ENCODE measurements around the gene GRK4.
"Not testable (repeated sequence)": the region's sequence is repeated elsewhere in the genome, so short reads cannot be mapped to it uniquely, and the experiment has no call there.

GRK4 gene

GRCh38 chr4:2963175-2963965, at the start of gene GRK4, which contains the start of gene NOP14:
Gene GRK4 (plus strand): TSS chr4:2963571. CDS start chr4:2964071, 500 bp downstream.
Gene NOP14 (minus strand): TSS chr4:2963406. CDS start chr4:2963319, 87 bp downstream.
- peak; percentile 96 to 97 for DNase-seq (ENCODE audit: low read depth in 2 of 2)

GRCh38 chr4:2914256-2915126, 48.9 kb upstream of the GRK4 start:
- DNase-seq (ENCODE audit: low read depth in 2 of 2), result no peak

GRCh38 chr4:2915789-2916188, 47.6 kb upstream of the GRK4 start:
- DNase-seq (ENCODE audit: low read depth in 2 of 2), result no peak

- DNase-seq (ENCODE audit: low read depth in 2 of 2), result not testable (repeated sequence)
These were observed 46.7 kb upstream of the GRK4 start for GRCh38 chr4:2916696-2917095.

GRCh38 chr4:2918300-2918699, 45.1 kb upstream of the GRK4 start:
- DNase-seq (ENCODE audit: low read depth in 2 of 2), result not testable (repeated sequence)

GRCh38 chr4:2918714-2919113, 44.7 kb upstream of the GRK4 start:
- not testable (repeated sequence) for DNase-seq (ENCODE audit: low read depth in 2 of 2)

GRCh38 chr4:2922453-2923101, 40.8 kb upstream of the GRK4 start:
- not testable (repeated sequence) for DNase-seq (ENCODE audit: low read depth in 2 of 2)

GRCh38 chr4:2923141-2923551, 40.2 kb upstream of the GRK4 start:
- no peak for DNase-seq (ENCODE audit: low read depth in 2 of 2)

- no peak for DNase-seq (ENCODE audit: low read depth in 2 of 2)
These were observed 39.6 kb upstream of the GRK4 start for GRCh38 chr4:2923668-2924173.

GRCh38 chr4:2924286-2924685, 39.1 kb upstream of the GRK4 start:
- DNase-seq (ENCODE audit: low read depth in 2 of 2), result no peak

GRCh38 chr4:2924765-2925301, 38.5 kb upstream of the GRK4 start:
- DNase-seq (ENCODE audit: low read depth in 2 of 2), result no peak

- no peak for DNase-seq (ENCODE audit: low read depth in 2 of 2)
These were observed 37.9 kb upstream of the GRK4 start for GRCh38 chr4:2925496-2925895.

GRCh38 chr4:2925931-2926860, 37.2 kb upstream of the GRK4 start:
- DNase-seq (ENCODE audit: low read depth in 2 of 2), result no peak

- no peak for DNase-seq (ENCODE audit: low read depth in 2 of 2)
These were observed 36.2 kb upstream of the GRK4 start for GRCh38 chr4:2927016-2927695.

GRCh38 chr4:2927696-2928075, 35.7 kb upstream of the GRK4 start:
- DNase-seq (ENCODE audit: low read depth in 2 of 2), result no peak

GRCh38 chr4:2928242-2929176, 34.9 kb upstream of the GRK4 start:
- DNase-seq (ENCODE audit: low read depth in 2 of 2), result no peak

- DNase-seq (ENCODE audit: low read depth in 2 of 2), result no peak
These were observed 33.9 kb upstream of the GRK4 start for GRCh38 chr4:2929469-2929868.

GRCh38 chr4:2930135-2930757, 33.1 kb upstream of the GRK4 start:
- no peak for DNase-seq (ENCODE audit: low read depth in 2 of 2)
